Measurements from ENCODE around the gene MAP3K6.
A peak's percentile ranks its signal among the peaks of the same experiment; 100 is the strongest.

Gene MAP3K6

DNA sequence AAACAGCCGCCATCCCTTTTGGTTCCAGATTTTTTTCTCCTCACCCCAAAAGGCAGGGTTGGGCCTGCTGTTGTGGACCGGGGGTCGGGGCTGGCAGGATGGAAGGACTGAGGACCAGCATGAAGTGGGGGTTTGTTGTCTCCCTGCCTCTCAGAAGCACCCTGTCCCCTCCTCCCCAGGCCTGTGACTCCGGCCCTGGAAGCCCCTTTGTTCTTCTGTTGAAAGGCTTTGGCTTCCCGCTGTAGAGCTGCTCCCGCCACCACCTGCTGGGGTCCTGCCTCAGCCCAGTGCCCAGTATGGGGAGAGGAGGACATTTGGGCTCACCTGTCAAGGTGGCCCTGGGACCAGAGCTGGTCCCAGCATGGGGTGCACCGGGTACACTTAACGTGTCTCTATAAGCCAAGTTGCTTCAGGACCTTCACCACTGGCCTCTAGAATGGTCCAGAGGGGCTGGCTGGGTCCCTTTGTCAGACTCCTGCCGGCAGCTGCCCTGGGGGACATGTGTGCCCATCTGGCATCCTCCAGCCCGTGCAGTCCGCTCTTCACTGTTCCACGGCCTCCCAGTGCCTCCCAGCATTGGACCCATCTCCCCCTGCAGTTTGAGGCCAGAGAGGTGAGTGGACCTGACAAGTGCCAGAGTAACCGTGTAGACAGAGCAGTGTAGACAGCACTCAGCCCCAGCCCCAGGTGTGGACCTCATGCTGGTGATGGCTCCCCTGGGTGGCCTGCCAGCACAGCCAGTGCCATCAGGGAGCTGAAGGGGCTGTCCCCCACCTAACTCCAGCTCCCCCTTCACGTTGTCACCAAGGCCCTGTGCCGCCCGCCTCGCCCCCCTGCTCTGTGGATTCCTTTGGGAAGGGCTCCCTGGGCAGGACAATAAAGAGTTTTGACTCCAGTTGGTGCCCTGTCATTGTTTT is 31.0 kb downstream of the MAP3K6 start:
- DNase-seq (ENCODE audit: low read depth): no peak

DNA sequence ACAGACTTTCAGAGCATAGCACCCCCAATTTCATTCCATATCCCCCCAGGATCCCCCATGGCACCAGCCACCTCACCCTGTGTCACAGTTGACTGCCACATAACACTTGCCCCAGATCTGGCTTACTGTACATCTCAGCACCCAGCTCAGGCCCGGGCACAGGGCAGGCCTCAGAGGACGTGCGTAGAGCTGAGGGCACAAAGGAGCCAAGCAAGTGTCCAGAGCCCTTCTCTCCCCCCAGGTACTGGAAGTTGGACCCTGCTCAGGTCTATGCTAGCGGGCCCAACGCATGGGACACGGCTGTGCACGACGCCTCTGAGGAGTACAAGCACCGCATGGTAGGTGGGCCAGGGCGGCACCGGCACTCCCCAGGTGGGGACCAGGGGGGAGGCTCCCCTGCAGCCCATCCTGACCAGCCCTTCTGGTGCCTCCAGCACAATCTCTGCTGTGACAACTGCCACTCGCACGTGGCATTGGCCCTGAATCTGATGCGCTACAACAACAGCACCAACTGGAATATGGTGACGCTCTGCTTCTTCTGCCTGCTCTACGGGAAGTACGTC is 33.0 kb downstream of the MAP3K6 start:
- no peak for DNase-seq (ENCODE audit: low read depth)

DNA sequence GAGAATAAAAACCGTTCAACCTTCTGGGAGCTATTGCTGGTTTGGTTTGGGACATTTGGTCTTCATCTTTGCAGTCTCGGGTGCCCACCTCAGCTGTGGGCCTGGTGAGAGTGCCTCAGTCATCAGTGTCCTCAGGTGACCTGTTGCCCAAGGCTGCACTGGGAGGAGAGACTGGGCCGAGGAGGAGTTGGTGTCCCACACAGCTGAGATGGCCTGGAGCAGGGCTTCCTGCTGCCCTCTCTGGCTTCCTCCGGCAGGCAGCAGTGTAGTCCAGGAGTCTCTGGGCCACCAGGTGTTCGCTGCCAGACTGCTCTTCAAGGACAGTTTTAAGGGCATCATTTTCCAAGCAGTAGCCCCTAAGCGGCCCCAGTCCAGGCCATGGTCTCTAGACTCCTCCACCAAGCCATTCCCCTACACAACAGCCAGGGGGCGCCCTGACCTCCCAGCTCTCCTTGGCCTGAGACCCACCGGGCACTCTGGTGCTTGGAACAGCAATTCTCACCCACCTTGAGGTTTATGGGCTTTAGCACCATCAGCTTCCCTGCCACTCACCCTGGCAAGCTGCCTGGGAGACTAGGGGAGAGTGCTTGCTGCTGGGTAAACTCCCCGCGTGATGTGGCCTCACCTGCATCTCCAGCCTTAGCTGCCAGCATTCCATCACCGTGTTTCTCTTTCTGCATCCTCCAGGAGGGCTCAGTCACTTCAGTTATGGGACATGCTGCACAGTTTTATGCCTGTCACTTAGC is 34.1 kb downstream of the MAP3K6 start:
- no peak for DNase-seq (ENCODE audit: low read depth)

DNA sequence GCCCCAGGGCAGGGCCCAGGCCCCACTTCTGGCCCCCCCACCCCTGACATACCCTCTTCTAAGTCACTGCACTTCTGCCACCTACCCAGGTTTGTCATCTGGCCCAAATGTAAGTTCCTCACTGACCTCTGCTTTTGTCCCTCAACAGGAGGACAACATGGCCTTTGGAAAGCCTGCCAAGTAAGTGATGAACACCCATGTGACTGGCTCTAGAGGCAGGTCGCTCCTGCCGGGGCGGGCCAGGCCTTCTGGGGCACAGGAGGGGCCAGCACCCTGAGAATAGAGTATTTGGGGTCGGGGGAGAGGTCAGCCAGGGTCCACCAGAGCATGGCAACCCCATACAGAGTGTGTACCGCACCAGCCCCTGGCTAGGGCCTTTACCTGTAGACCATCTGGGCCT is 34.8 kb downstream of the MAP3K6 start:
- DNase-seq (ENCODE audit: low read depth): no peak

DNA sequence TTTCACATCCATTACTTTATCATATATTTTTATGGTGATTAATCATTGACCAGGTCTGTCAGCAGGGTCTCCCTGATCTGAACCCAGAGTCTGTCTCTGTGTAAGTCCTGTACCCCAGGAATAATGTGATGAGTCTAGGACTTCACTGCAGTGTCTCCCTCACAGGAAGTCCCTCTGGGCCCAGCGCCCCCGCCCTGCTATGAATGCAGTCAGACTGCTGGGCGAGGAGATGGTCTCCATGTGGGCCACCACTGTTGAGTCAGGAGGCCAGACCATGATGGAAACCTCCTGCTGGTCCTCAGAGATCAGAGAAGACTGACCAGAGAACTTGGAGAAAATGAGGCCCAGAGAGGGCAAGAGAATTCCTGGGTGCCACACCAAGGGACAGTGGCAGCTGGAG is 35.3 kb downstream of the MAP3K6 start:
- no peak for DNase-seq (ENCODE audit: low read depth)

DNA sequence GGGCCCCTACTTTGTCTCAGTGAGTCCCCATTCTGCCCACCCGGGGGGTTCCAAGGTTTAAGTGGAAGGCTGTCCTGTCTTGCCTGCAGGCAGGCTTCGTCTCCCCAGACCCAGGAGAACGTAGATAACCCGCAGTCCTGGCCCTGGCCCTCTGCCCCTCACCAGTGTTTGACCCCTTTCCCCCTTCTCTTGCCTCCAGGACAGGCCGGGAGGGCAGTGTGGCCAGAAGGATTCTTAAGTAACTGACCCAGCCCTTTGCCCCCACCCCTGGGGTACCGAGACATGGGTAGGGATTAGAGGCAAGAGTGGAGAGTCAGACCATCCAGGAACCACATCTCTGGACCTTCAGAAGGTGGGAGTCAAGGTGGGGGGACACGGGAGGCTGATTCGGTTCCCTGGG is 36.0 kb downstream of the MAP3K6 start:
- DNase-seq (ENCODE audit: low read depth): no peak

DNA sequence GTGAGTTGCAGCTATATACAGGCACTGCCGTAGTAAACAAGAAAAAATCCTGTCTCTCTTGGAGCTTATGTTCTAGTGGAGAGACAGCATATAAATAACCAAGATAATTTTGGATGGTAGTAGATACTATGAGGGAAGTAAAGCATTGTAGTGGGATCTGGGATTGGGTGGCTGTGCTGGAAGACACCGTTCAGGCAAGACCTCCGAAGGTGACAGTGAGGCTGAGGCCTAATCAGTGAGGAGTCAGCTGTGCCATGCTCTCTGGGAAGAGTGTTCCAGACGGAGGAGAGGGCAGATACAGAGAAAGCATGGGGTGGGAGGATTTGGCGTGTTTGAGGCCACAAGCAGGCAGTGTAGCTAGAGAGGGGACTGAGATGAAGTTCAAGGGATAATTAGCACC is 38.8 kb downstream of the MAP3K6 start:
- no peak for DNase-seq (ENCODE audit: low read depth)

DNA sequence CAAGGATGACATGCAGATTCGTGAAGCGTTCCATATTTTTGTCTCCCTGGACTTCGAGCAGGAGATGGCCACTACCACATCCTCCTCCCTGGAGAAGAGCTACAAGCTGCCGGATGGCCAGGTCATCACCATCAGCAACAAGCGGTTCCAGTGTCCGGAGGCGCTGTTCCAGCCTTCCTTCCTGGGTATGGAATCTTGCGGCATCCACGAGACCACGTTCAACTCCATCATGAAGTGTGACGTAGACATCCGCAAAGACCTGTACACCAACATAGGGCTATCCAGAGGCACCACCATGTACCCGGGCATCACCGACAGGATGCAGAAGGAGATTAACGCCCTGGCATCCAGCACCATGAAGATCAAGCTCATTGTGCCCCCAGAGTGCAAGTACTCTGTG is 41.5 kb downstream of the MAP3K6 start:
- DNase-seq (ENCODE audit: low read depth): no peak

DNA sequence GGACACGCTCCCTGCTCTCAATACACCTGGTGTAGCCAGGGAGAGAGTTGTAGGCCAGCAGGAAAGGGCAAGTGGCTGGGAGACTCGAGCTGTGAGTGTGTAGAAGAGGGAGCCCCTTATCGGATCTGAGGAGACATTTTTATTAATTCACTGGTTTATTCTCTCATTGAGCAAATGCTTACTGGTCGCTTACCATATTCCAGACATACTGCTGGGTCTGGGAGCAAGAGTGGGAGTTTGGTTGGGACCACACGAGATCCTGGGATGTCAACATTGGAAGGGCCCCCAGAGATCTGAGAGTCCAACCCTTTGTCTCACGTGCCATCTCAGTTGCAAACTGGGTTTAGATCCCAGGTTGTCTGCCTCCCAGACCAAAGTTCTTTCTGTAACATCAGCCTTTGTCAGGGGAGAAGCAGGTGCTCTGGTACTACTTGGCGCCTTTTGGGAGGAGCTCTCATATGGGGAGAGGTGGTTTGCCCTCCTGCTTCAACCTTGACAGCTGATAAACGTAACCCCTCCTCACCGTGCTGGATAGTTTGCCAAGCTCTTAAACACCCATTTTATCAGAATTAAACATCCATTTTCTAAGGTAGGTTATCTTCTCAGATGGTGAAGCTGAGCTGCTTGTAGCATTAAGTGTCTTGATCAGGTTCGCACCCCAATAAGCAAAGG is 44.1 kb downstream of the MAP3K6 start:
- DNase-seq (ENCODE audit: low read depth): no peak

DNA sequence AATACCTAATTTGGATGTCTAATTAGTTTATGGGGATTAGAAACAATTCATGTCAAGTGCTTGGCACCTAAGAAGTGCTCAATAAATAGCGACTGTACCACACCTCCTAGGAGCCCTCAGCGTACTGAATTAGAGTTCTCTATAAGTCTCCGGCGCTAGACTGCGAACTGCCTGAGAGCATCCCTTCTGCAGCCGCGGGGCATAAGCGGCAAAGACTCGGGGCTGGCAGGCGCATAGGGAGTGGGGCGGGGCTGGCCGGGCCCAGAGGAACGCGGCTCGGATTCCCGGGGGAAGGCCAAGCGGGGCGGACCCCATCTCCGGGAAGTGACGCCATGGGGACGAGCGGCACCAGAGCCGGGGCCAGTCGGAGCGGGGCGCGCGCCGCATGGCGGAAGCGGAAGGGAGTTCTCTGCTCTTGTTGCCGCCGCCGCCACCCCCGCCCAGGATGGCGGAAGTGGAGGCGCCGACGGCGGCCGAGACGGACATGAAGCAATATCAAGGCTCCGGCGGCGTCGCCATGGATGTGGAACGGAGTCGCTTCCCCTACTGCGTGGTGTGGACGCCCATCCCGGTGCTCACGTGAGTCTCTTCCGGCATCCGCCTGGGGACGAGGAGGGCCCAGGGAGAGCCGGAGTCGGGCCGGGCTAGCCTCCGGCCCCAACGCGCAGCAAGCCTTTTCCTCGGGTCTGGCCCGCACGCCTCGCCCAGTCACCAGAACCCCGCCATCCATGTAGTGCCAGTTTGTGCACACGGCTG is 44.8 kb downstream of the MAP3K6 start, which contains the start of gene TMEM222:
Gene TMEM222 (plus strand): TSS at position 351 of the 756 bp plus-strand sequence. CDS start 35 bp downstream, at position 386.
- DNase-seq (ENCODE audit: low read depth): peak; percentile 94

DNA sequence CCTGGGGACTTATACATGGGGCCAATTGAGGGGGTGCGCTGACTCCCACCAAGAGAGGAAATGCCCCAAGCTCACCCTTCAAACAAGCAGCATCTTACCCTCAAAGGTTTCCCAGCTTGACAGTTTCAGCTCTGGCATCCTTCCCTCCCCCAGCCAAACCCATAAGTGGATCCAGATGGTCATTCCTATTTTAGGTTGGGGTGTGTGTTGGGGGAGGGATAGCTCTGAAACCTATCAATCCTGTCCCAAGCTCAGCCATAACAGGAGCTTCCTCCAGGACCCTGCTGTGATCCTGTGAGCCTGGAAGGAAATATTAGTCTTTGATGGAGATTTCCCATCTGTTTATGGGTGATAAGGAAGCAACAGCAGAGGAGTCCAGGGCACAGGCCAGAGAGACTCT is 48.2 kb downstream of the MAP3K6 start:
- peak; percentile 52 for DNase-seq (ENCODE audit: low read depth)

DNA sequence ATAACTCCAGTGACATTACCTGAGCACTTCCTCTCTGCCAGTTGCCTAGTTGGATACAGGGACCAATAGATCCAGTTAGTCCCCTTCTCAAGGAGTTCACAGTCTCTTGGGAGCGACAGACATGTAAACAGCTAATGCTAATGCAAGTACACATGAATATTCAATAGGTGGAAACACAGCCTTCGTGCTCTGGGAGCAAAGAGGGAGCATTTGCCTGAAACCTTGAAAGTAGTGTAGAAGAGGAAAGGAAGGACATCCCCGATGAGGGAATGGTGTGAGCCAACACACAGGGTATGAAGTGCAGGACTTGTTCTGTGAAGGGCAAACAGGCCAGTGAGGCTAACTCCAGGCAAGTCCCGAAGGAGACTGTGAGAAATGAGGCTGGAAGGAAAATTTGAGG is 48.6 kb downstream of the MAP3K6 start:
- no peak for DNase-seq (ENCODE audit: low read depth)

DNA sequence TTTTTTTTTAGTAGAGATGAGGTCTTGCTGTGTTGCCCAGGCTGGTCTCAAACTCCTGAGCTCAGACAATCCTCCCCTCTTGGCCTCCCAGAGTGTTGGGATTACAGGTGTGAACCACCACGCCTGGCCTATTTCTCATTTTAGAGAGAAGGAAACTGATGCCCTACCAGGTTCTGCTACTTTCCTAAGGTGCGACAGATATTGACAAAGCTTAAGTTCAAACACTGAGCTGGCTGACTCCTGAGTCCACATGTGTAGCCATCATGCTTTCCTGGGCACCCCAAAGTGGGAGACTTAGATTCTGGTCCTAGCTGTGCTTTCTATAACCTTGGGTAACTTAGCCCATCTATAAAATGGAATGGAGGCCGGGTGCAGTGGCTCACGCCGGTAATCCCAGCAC is 49.9 kb downstream of the MAP3K6 start:
- no peak for DNase-seq (ENCODE audit: low read depth)

DNA sequence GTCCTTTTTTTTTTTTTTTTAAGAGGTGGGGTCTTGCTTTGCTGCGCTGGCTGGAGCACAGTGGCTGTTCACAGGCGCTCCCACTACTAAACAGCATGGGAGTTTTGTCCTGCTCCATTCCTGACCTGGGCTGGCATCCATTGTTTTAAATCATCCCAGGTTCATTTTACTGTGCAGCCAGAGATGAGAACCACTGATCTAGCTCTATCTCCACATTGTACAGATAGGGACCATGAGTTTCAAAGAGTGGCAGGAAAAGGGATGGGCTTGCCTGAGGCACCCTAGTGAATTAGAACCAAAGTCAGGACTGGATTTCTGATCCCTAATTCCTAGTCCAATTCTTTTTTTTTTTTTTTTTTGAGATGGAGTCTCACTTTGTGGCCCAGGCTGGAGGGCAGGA is 52.0 kb downstream of the MAP3K6 start:
- no peak for DNase-seq (ENCODE audit: low read depth)

DNA sequence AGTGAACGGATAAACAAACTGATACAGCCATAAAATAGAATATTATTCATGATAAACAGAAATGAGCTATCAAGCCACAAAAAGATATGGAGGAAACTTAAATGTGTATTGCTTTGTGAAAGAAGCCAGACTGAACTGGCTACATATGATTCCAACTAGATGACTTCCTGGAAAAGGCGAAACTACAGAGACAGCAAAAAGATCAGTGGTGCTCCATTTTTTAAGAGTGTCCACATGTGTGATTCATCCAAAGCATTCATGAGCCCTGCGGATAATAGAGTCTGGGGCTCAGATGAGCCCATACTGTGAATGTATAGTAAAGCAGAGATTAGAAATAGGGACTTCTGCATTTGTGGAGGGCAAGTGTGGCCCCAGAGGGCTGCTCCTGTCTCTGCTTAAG is 52.6 kb downstream of the MAP3K6 start:
- DNase-seq (ENCODE audit: low read depth): no peak

DNA sequence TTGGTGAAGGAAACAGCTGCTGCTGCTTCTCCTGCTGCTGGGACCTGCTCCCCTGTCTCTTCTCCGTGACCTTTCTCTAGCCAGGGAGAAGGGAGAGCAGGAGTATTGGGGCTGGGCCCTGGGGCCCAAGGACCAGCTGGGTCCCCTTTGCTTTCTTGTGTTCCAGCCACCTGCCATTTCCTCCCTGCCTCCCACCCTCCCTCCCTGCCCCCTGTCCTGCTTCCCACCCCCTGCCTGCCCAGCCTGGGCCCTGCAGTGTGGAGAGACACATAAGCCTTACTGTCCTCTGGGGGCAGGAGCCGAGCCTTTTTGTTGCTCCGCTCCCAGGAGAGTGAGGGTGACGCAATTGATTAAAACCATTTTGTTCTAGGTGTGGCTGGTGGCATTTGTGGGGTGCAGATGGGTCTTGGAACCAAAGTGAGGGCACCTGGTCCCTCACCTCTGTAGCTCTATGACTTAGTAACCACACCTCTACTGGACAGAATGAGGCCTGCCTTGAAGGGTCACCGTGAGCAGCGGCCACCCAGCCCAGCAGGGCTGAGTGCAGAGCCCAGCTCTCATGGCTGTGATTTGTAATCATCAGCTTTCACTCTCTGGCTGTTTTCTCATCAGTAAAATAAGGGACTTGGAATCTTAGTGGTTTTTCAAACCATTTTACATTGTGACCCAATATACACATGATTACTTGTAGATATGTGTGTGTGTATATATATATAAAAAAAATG is 58.7 kb downstream of the MAP3K6 start:
- DNase-seq (ENCODE audit: low read depth): no peak

DNA sequence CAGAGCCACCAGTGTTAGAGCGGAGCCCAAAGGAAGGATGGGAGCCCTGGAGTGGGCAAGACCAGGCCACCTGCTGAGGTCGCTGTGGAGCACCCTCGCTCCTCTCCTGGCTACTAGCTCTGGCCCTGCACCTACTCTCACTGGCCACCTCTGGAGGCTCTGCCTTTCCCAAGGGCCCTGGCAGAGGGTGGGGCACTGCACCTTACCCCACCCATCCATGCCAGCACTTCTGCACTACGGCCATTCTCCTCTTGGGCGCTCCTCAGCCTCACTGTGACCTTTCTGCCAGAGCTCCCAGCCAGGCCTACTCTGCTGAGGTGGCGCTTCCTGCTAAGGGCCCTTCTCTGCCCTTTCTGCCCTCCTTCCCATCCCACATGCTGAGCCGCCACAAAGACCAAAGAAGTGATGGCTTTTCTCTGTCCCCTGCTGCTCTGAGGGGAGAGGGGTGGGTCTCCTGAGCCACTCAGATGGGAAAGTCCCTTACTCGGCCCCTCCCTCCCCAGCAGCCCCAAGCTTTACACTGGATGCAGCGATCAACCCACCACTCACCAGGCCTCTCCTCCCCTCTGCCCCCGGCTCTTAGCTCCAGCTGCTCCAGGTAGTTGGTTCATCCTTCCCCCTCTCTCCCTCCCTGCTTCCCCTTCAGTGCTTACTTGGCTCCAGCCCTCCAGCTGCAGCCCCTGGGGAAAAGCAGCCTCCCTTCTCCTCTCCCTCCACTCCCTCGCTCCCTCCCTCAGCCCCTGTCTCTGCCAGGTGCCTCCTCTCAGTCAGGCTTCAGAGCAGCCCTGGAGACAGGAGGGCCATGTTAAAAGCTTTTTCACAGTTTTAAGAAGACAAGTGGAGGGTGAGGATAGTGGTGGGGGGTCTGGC is 59.6 kb downstream of the MAP3K6 start:
- no peak for DNase-seq (ENCODE audit: low read depth)

DNA sequence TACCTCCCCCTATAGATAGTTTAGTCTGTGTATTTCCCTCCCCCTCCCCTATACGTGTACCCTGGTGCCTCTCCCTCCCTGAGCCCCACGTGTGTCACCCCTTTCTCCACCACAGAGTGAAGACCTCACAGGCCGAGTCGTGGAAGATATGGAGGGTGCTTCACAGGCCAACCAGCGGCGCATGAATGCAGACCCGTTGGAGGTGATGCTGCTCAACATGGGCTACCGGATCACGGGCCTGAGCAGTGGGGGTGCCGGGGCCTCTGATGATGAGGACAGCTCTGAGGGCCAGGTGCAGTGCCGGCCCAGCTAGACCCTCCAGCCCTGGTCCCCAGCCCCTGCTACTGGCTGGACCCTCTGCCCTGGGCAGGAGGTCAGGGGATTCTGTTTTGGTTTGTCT is 60.7 kb downstream of the MAP3K6 start:
- no peak for DNase-seq (ENCODE audit: low read depth)
